Jurkat, Clone E6-1 (cell line): Measurements from ENCODE around the gene SCN9A.
"Not testable (repeated sequence)": the region's sequence is repeated elsewhere in the genome, so short reads cannot be mapped to it uniquely, and the experiment has no call there.

ENCODE experiments used
- DNase-seq: peaks from one replicate; pipeline ENCODE4 v3.0.0-alpha.2; 2011; ENCODE audit warnings: low read depth, low spot score
- H3K4me3 ChIP-seq: 2 replicates; pipeline ENCODE4 v1.5.1; 2011; ENCODE audit warnings: mild to moderate bottlenecking, low read length, control low read depth, moderate library complexity

Gene SCN9A

GRCh38 chr2:166209944-166210343 lies 165.8 kb downstream of the SCN9A start:
- H3K4me3 ChIP-seq, DNase-seq: not testable (repeated sequence)

GRCh38 chr2:166209367-166209766 lies 166.4 kb downstream of the SCN9A start:
- not testable (repeated sequence) for DNase-seq, H3K4me3 ChIP-seq

GRCh38 chr2:166206153-166206552 lies 169.6 kb downstream of the SCN9A start:
- H3K4me3 ChIP-seq, DNase-seq: not testable (repeated sequence)

GRCh38 chr2:166202778-166203177 lies 173.0 kb downstream of the SCN9A start:
- no peak overlapping the region for H3K4me3 ChIP-seq
- DNase-seq, result no peak

- no peak for DNase-seq
- no peak overlapping the region for H3K4me3 ChIP-seq
Measured at GRCh38 chr2:166197446-166197845, 178.3 kb downstream of the SCN9A start.

GRCh38 chr2:166193407-166193806 lies 182.3 kb downstream of the SCN9A start:
- H3K4me3 ChIP-seq, result no peak overlapping the region
- no peak for DNase-seq

GRCh38 chr2:166188084-166188483 lies 187.7 kb downstream of the SCN9A start:
- H3K4me3 ChIP-seq, result no peak overlapping the region
- no peak for DNase-seq

- no peak overlapping the region for H3K4me3 ChIP-seq
- no peak for DNase-seq
Measured at GRCh38 chr2:166184789-166185188, 191.0 kb downstream of the SCN9A start.

GRCh38 chr2:166181813-166182154 lies 194.0 kb downstream of the SCN9A start:
- H3K4me3 ChIP-seq, result no peak overlapping the region
- no peak for DNase-seq

- peak; percentile 23 for DNase-seq
- H3K4me3 ChIP-seq, result no peak overlapping the region
Measured at GRCh38 chr2:166180951-166181812, 194.6 kb downstream of the SCN9A start.

GRCh38 chr2:166179201-166179600 lies 196.5 kb downstream of the SCN9A start:
- DNase-seq, result no peak
- H3K4me3 ChIP-seq, result no peak overlapping the region

GRCh38 chr2:166173263-166173662 lies 202.5 kb downstream of the SCN9A start:
- DNase-seq, result no peak
- no peak overlapping the region for H3K4me3 ChIP-seq

- H3K4me3 ChIP-seq, result no peak overlapping the region
- no peak for DNase-seq
Measured at GRCh38 chr2:166171216-166171615, 204.5 kb downstream of the SCN9A start.

- no peak overlapping the region for H3K4me3 ChIP-seq
- DNase-seq, result no peak
Measured at GRCh38 chr2:166170356-166170755, 205.4 kb downstream of the SCN9A start.

GRCh38 chr2:166167449-166167848 lies 208.3 kb downstream of the SCN9A start:
- H3K4me3 ChIP-seq, result no peak overlapping the region
- no peak for DNase-seq

GRCh38 chr2:166163775-166164174 lies 212.0 kb downstream of the SCN9A start:
- no peak overlapping the region for H3K4me3 ChIP-seq
- no peak for DNase-seq

GRCh38 chr2:166158546-166158945 lies 217.2 kb downstream of the SCN9A start:
- no peak overlapping the region for H3K4me3 ChIP-seq
- no peak for DNase-seq

- H3K4me3 ChIP-seq, result no peak overlapping the region
- no peak for DNase-seq
Measured at GRCh38 chr2:166157578-166157977, 218.2 kb downstream of the SCN9A start.

GRCh38 chr2:166156985-166157490 lies 218.7 kb downstream of the SCN9A start:
- H3K4me3 ChIP-seq, result no peak overlapping the region
- DNase-seq, result no peak

GRCh38 chr2:166155589-166155988 lies 220.2 kb downstream of the SCN9A start:
- no peak overlapping the region for H3K4me3 ChIP-seq
- no peak for DNase-seq
